ENCODE measurements around the gene DYNLT4.
"Not testable (repeated sequence)": the region's sequence is repeated elsewhere in the genome, so short reads cannot be mapped to it uniquely, and the experiment has no call there.

Gene DYNLT4

GRCh38 chr1:44806704-44807363, at the start of gene DYNLT4:
Gene DYNLT4, minus strand, starts transcription at chr1:44807351. Its CDS starts 683 bp downstream, at chr1:44806668.
- CTCF ChIA-PET = interaction anchor here (1.2 to 4.5 kb wide), 2 partner anchors 12 to 29 kb away, joined by 3 to 39 read pairs; no protein-coding TSS in a partner anchor
- Mint-ChIP-seq H3K27ac (peak within 1 kb of the TSS; percentile 99), H3K4me3 (peak within 1 kb of the TSS; percentile 67), H3K4me1 (peaks cover 91% of the 10 kb centered on the region), H3K36me3 (peaks cover 63% of the 10 kb centered on the region), H3K27me3 (no peaks in the 10 kb centered on the region), H3K9me3 (no peaks in the 10 kb centered on the region)
- DNase-seq = no peak

GRCh38 chr1:44855742-44856141, 48.6 kb upstream of the DYNLT4 start:
- CTCF ChIA-PET = no interaction called here
- H3K36me3 Mint-ChIP-seq = peaks cover 18% of the 10 kb centered on the region
- no peaks in the 10 kb centered on the region for H3K9me3 Mint-ChIP-seq
- no peak for DNase-seq
- no peaks in the 10 kb centered on the region for H3K27me3 Mint-ChIP-seq
- no peak overlapping the region for H3K27ac Mint-ChIP-seq
- no peaks in the 10 kb centered on the region for H3K4me1 Mint-ChIP-seq
- H3K4me3 Mint-ChIP-seq = no peak overlapping the region

GRCh38 chr1:44854970-44855369, 47.8 kb upstream of the DYNLT4 start:
- CTCF ChIA-PET = no interaction called here
- Mint-ChIP-seq H3K9me3 (no peaks in the 10 kb centered on the region), H3K36me3 (peaks cover 19% of the 10 kb centered on the region), H3K4me1 (peaks cover 2% of the 10 kb centered on the region), H3K27ac (no peak overlapping the region), H3K4me3 (no peak overlapping the region), H3K27me3 (no peaks in the 10 kb centered on the region)
- DNase-seq = no peak

- Mint-ChIP-seq H3K4me1 (peaks cover 10% of the 10 kb centered on the region), H3K9me3 (no peaks in the 10 kb centered on the region), H3K27me3 (no peaks in the 10 kb centered on the region), H3K4me3 (no peak overlapping the region), H3K27ac (no peak overlapping the region), H3K36me3 (peaks cover 23% of the 10 kb centered on the region)
- DNase-seq = no peak
- CTCF ChIA-PET = no interaction called here
These were observed 46.0 kb upstream of the DYNLT4 start for GRCh38 chr1:44853201-44853600.

GRCh38 chr1:44851308-44851707, 44.2 kb upstream of the DYNLT4 start:
- no peak overlapping the region for H3K4me3 Mint-ChIP-seq
- DNase-seq = no peak
- H3K9me3 Mint-ChIP-seq = no peaks in the 10 kb centered on the region
- CTCF ChIA-PET = interaction anchor here (0.7 kb wide), 1 partner anchor 419 kb away, joined by 3 read pairs; no protein-coding TSS in a partner anchor
- H3K27me3 Mint-ChIP-seq = no peaks in the 10 kb centered on the region
- peaks cover 18% of the 10 kb centered on the region for H3K36me3 Mint-ChIP-seq
- H3K27ac Mint-ChIP-seq = no peak overlapping the region
- H3K4me1 Mint-ChIP-seq = peaks cover 10% of the 10 kb centered on the region

- CTCF ChIA-PET = no interaction called here
- no peak overlapping the region for H3K27ac Mint-ChIP-seq
These were observed 42.5 kb upstream of the DYNLT4 start for GRCh38 chr1:44849575-44850132.

GRCh38 chr1:44848456-44849181, 41.5 kb upstream of the DYNLT4 start:
- DNase-seq = no peak
- H3K27ac Mint-ChIP-seq = no peak overlapping the region
- CTCF ChIA-PET = interaction anchor here (1.5 kb wide), 1 partner anchor 13 kb away, joined by 4 read pairs; no protein-coding TSS in a partner anchor
- peaks cover 10% of the 10 kb centered on the region for H3K27me3 Mint-ChIP-seq
- no peak overlapping the region for H3K4me3 Mint-ChIP-seq
- no peaks in the 10 kb centered on the region for H3K9me3 Mint-ChIP-seq
- peaks cover 10% of the 10 kb centered on the region for H3K4me1 Mint-ChIP-seq
- peaks cover 14% of the 10 kb centered on the region for H3K36me3 Mint-ChIP-seq

More at GRCh38 chr1:44849575-44850132, 42.5 kb upstream of the DYNLT4 start:
- peaks cover 16% of the 10 kb centered on the region for H3K36me3 Mint-ChIP-seq
- H3K9me3 Mint-ChIP-seq = no peaks in the 10 kb centered on the region
- peaks cover 10% of the 10 kb centered on the region for H3K4me1 Mint-ChIP-seq
- no peak for DNase-seq
- H3K4me3 Mint-ChIP-seq = no peak overlapping the region
- H3K27me3 Mint-ChIP-seq = no peaks in the 10 kb centered on the region

GRCh38 chr1:44847845-44848244, 40.7 kb upstream of the DYNLT4 start:
- no peak overlapping the region for H3K4me3 Mint-ChIP-seq
- peaks cover 10% of the 10 kb centered on the region for H3K4me1 Mint-ChIP-seq
- CTCF ChIA-PET = interaction anchor here (1.5 kb wide), 1 partner anchor 12 kb away, joined by 4 read pairs; no protein-coding TSS in a partner anchor
- H3K36me3 Mint-ChIP-seq = peaks cover 10% of the 10 kb centered on the region
- peaks cover 16% of the 10 kb centered on the region for H3K27me3 Mint-ChIP-seq
- no peak overlapping the region for H3K27ac Mint-ChIP-seq
- no peak for DNase-seq
- H3K9me3 Mint-ChIP-seq = no peaks in the 10 kb centered on the region

GRCh38 chr1:44846985-44847384, 39.8 kb upstream of the DYNLT4 start:
- H3K4me3 Mint-ChIP-seq = no peak overlapping the region
- H3K27ac Mint-ChIP-seq = no peak overlapping the region
- peaks cover 25% of the 10 kb centered on the region for H3K27me3 Mint-ChIP-seq
- H3K36me3 Mint-ChIP-seq = peaks cover 8% of the 10 kb centered on the region
- H3K9me3 Mint-ChIP-seq = no peaks in the 10 kb centered on the region
- no peak for DNase-seq
- CTCF ChIA-PET = no interaction called here
- peaks cover 15% of the 10 kb centered on the region for H3K4me1 Mint-ChIP-seq

GRCh38 chr1:44842862-44843655, 35.9 kb upstream of the DYNLT4 start, which contains the start of gene PTCH2:
Gene PTCH2, minus strand, starts transcription at chr1:44843253. Its CDS starts 321 bp downstream, at chr1:44842932.
- no peak within 1 kb of the TSS for H3K27ac Mint-ChIP-seq
- H3K27me3 Mint-ChIP-seq = peaks cover 39% of the 10 kb centered on the region
- CTCF ChIA-PET = interaction anchor here (1.3 kb wide), 1 partner anchor 166 kb away, joined by 3 read pairs; no protein-coding TSS in a partner anchor
- peak within 1 kb of the TSS; percentile 52 for H3K4me3 Mint-ChIP-seq
- peaks cover 3% of the 10 kb centered on the region for H3K36me3 Mint-ChIP-seq
- DNase-seq = peak; percentile 40
- peaks cover 5% of the 10 kb centered on the region for H3K4me1 Mint-ChIP-seq
- H3K9me3 Mint-ChIP-seq = no peaks in the 10 kb centered on the region

GRCh38 chr1:44842486-44842861, 35.3 kb upstream of the DYNLT4 start:
- Mint-ChIP-seq H3K4me1 (peaks cover 5% of the 10 kb centered on the region), H3K4me3 (peak overlapping the region; percentile 52), H3K9me3 (no peaks in the 10 kb centered on the region), H3K27me3 (peaks cover 39% of the 10 kb centered on the region), H3K36me3 (peaks cover 3% of the 10 kb centered on the region), H3K27ac (no peak overlapping the region)
- CTCF ChIA-PET = interaction anchor here (1.3 kb wide), 1 partner anchor 167 kb away, joined by 3 read pairs; no protein-coding TSS in a partner anchor
- no peak for DNase-seq

GRCh38 chr1:44839576-44839975, 32.4 kb upstream of the DYNLT4 start:
- Mint-ChIP-seq H3K9me3 (no peaks in the 10 kb centered on the region), H3K27me3 (peaks cover 39% of the 10 kb centered on the region), H3K4me1 (peaks cover 12% of the 10 kb centered on the region), H3K27ac (no peak overlapping the region), H3K4me3 (no peak overlapping the region), H3K36me3 (peaks cover under 1% of the 10 kb centered on the region)
- DNase-seq = no peak
- CTCF ChIA-PET = no interaction called here

- H3K27ac Mint-ChIP-seq, H3K4me3 Mint-ChIP-seq, DNase-seq, H3K36me3 Mint-ChIP-seq, H3K9me3 Mint-ChIP-seq: not testable (repeated sequence)
- Mint-ChIP-seq H3K27me3 (peaks cover 26% of the 10 kb centered on the region), H3K4me1 (peaks cover 15% of the 10 kb centered on the region)
- CTCF ChIA-PET = interaction anchor here (0.9 kb wide), 1 partner anchor 174 kb away, joined by 3 read pairs; the partner anchor contains the start of gene UROD
These were observed 31.1 kb upstream of the DYNLT4 start for GRCh38 chr1:44838294-44838693.
